HS-5 (cell line): ENCODE data around the gene IL12RB2.

Source experiments
- DNase-seq: peaks from one replicate; pipeline ENCODE4 v3.0.0-alpha.2; 2012; ENCODE audit warnings: low read depth

IL12RB2 gene

DNA sequence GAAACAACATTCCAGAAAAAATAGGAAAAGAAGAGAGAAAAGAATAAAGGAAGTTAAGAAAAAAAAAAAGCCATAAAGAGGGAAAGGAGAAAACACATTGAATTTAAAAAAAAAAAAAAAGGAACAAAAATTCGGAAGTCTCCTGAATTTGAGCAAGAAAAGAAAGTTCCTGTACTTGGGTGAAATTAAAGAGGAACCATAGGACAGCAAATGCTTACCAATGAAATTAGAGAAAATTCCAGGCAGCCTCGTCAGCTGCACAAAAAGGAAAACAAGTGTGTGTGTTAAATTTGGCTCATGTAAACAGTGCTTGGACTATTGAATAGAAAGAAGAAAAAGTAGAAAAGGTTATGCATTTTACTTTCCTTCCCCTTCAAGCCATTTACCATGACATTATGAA, 4.9 kb downstream of the IL12RB2 start:
- no peak for DNase-seq

DNA sequence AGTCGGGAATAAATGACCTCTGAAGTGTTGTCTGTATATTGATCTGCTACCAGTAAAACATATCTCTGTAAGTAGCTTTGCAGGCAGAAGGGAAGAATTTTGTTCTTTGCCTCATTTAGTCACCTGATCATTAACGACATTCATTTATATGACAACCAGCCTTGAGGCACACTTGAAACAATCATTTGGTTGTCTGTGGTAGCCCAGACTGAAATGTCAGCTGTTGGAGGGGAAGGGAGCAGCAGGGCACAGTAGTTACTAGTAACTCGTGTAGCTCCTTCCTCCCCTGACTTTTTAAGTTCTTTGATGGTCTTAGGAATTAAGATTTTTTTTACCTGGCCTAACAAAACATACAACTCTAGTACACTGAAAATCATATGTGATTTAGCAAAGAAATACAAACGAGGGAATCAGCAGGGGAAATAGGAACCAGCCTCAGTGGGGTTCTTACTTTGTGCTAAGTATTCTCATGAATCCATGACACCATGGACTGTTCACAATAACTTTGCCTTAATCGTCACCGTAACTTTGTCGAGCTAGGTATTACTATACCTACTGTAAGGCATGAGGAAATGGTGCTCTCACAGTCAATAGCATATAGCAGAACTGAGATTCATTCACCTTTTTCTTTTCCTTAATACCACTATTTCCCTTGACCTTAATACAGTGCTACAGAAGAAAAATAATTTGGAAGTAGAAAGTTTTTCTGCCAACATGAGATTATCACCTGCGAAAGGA, 6.4 kb downstream of the IL12RB2 start:
- DNase-seq = no peak

DNA sequence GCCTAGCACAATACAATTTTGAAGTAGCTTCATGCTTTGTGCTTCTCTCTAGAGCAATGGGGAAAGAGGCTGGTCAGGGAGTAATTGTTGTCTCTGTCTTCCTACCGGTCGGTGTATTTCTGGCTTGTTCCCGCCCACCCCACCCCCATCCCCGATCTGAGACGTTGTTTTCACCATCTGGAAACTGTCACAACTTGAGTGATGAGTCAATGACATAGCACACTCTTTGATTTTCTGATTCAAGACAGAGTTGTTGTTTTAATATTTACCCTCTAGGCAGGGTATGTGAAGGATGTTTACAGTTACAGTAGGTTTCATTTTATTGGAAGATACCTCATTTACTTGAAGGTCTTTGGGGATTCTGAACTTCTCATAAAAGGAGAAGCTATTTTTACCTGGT, 7.0 kb downstream of the IL12RB2 start:
- DNase-seq = no peak

DNA sequence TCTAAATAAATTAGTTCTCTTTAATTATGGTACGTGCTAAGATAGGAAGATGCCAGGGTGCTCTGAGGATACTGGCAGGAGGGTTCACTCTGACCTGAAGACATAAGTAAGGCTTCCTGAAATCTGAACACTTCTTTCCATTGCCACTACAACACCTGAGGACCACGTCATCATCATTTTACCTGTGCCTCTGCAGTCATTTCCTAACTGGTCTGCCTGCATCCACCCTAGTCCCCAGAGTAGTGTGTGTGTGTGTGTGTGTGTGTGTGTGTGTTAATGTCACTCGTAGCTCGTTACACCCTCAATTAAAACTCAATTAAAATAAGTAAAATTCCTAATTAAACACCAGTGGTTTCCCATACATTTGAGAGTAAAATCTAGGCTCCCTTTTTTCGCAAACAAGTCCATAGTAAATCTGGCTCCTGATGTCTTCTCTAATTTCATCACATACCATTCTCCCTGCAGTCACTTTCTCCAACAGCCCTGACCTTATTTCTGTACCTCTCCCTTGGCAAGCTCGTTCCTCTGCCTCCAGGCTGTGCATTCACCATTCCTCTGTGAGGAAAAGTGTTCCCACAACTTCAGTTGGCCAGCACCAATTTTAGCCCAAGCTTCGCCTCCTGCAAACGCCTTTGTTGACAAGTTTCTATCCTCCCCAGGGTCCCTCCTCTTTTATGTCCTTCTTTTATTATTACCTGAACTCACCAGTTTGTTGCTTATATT, 8.7 kb downstream of the IL12RB2 start:
- DNase-seq = no peak

DNA sequence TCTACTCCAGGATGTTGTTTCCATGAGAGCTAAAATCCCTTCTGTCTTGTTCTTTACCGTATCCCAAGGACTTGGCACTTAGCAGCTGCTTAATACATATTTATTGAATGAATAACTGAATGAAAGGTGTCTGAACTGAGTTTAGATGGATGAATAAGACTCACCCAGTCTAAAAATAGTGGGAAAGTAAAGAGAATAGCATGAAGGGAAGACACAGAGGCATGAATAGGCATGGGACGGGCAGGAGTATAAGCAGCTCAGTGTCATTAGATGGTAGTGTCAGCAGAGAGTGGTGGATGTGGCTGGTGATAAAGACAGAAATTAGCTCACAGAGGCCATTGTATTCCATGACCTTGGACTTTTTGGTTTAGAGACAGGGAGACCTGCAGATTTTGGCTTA, 9.2 kb downstream of the IL12RB2 start:
- no peak for DNase-seq

DNA sequence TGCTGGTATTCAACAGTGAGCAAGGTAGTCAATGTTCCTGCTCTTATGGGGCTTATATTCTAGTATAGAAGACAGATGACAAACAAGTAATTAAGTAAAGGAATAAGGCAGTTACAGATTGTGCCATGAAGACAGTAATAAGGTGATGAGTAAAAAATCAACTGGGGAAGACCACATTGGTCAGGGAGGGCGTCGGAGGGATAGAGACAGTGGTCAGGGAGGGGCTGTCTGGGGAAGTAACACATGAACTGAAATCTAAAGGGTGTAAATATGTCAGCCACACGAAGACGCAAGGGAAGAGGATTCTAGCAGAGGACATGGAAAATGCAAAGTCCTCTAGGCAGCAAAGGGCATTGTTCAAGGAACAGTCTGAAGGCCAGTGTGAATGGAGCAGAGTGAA, 10.1 kb downstream of the IL12RB2 start:
- no peak for DNase-seq

DNA sequence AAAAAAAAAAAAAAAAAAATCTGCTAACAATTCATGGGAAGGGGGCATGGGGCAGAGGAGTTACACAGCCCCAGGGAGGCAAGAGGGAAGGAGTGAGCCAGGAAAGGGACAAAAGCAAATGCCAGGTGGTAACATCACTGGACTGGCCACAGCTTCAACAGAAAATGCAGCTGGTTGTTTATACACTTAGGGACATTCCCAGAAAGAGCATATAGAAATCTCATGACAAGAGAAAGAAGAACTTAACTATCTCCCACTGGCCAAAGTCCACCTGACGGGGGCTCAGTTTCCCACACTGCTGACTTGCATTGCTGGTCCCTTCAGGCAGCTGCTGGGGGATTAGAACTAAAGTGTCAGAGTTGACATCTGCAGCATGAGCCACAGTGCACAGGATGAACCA, 14.8 kb downstream of the IL12RB2 start:
- no peak for DNase-seq

DNA sequence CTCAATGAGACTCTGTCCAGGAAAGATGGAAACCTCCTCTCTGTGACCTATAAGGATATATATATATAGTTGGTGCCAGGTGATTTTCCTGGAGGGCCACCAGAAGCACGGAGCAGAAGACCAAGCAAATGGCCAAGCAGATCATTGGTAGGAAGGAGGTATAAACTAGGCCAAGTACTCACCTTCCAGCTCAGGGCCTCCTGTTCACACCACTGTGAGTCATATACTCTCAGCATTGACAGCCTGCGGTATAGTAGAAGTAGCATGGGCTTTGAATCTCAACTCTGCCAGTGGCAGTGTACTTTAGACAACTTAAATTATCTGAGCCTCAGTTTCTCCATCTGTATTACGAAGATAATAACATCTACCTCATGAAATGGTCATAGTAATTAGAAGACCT, 15.4 kb downstream of the IL12RB2 start:
- no peak for DNase-seq

DNA sequence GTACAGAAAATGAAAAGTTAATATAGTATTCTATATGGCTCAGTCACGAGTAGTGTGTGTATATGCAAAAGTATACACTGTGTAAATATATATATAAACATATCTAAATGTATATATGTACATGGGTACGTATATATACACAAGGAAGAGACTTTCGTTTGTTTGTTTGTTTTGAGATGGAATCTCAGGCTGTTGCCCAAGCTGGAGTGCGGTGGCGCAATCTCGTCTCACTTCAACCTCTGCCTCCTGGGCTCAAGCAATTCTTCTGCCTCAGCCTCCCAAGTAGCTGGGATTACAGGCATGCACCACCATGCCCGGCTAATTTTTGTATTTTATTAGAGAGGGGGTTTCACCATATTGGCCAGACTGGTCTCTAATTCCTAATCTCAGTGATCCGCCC, 16.4 kb downstream of the IL12RB2 start:
- no peak for DNase-seq

DNA sequence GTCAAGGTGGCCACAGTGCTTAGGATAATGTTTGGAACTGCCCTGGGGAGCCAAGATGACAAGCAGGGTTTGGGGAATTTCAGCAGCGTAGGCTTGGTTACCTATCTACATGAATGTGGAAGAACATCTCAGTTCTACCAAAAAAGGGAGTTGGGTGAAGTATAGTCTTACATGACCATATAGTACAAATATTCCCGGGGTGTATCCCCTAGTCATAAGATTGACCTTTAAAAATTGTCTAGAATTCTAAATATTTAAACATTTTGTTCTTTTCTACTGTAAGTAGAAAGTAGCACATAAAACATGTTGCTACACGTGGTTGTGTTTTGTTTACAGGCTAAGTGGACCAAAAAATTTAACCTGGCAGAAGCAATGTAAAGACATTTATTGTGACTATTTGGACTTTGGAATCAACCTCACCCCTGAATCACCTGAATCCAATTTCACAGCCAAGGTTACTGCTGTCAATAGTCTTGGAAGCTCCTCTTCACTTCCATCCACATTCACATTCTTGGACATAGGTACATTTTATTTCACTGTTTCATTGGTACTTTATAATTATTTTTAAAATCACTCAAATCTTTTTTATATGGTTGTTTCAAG, 20.3 kb downstream of the IL12RB2 start:
- DNase-seq = no peak

DNA sequence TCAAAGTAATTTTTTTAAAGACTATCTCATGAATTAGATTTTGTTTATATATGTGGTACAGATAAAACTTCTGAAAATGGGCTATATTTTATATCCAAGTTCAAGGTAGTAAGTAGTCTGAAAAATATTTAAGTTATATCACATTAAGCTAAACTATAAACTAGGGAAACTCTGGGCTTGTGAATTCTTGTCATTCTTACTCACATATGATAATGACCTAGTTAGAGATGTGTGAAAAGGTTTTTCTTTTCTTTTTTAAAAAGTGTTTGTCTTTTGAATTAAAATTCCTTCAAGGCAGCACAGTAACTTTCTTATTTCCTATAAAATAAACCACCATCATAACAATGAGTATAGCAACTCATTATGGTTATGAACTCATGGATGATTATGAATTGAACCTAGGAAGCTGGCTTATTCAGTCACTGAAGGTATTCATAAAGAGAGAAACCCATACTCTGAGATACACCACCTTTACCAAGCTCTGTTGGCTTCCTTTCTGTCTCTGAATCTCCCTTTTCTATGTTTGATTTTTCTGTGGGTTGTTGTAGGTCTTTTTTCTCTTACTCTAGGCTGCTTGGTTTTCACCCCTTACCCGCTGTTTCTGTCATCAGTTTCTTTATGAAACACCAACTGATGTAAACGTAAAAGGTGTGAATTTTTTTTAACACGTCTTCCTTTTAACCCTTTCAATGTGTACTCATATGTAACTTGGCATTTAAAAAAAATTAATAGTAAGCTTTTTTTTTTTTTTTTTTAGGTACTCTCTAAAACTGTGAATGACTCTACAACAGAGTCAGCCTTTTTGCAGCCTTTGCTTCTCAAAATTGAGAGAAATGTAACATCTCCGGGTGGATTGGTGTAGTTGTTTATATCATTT, 25.2 kb downstream of the IL12RB2 start:
- no peak for DNase-seq

DNA sequence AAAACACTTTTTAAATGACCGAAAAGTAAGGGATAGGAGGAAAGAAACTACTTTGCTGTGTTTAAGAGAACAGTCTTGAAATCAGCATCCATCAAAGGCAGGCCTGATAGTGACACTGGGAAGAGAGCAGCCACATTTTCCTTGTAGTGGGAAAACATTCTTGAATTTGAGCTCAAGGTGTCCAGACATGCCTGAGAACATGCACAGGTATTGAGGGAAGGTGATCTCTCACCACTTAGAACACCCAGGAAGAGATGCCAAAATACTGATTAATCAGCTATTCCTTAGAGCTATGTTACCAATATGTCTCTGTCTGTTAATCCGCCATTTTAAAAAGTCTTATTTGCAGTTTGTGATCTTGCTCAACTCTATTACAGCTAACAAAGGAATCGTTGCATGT, 25.9 kb downstream of the IL12RB2 start:
- no peak for DNase-seq

DNA sequence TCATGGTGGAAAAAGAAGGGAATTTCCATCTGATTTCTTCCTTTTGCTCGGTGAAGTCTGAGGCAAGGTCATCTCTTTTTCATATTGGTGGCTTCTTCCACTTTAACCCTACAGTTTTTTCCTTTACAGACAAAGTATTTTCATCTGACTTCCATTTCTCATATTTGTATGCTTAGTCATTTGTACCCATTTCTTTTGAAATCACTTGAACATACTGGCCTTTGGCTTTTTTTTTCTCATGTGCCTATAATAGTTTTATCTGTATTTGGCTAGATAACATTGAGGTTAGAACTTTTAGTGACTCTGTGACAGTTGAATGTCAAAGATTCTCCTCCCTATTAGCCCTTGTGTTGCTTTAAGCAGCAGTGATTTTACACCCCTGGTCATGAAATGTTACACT, 27.7 kb downstream of the IL12RB2 start:
- no peak for DNase-seq

DNA sequence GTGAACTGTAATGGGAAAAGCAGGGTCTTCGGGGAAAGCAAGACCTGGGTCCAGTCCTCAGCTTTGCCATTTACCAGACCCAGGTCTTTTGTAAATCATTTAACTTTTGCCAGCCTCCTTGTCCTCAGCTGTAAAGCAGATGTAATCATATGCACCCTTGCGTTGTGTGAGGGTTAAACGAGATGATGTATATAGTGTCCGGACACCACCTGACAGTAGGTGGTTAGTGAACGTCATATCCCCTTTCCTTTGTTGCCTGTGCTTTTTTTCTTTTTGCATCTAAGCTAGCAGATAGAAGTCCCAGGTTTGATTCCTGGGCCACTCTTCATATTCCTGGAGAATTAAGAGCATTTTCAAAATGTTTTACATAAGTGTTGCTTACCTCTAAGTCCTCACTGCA, 28.5 kb downstream of the IL12RB2 start:
- no peak for DNase-seq

DNA sequence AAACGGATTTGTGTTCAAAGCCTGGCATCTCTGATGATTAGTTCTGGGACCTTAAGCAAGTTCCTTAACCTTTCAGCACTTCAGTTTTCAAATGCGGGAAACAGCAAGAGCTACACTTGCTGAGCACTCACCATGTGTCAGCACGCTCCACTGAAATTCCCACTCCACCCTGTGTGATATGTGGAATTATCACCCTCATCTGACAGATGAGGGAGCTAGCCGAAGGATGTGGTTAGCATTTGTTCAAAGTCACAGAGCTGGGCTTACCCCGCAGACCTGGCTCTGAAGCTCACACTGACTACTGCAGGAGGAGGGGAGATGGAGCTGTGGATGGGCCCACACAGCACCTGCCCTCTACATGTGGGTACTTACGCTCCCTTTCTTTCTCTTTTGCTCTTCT, 29.1 kb downstream of the IL12RB2 start:
- no peak for DNase-seq

DNA sequence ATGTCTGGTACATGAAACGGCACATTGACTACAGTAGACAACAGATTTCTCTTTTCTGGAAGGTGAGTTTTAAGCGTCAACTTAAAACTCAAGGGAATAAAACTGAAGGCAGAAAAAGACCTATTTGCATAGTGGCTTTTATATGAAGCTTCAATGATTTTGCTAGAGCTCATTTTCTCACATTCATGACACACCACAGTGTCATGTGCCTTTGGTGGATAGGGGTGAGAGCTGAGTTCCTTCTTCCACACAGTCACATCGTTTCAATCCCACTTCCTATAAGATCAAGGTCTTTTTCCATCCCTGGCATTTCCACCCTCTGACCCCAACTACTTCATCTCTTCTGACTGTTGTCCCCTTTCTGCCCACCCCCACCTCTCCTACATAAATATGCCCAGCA, 31.0 kb downstream of the IL12RB2 start:
- no peak for DNase-seq

DNA sequence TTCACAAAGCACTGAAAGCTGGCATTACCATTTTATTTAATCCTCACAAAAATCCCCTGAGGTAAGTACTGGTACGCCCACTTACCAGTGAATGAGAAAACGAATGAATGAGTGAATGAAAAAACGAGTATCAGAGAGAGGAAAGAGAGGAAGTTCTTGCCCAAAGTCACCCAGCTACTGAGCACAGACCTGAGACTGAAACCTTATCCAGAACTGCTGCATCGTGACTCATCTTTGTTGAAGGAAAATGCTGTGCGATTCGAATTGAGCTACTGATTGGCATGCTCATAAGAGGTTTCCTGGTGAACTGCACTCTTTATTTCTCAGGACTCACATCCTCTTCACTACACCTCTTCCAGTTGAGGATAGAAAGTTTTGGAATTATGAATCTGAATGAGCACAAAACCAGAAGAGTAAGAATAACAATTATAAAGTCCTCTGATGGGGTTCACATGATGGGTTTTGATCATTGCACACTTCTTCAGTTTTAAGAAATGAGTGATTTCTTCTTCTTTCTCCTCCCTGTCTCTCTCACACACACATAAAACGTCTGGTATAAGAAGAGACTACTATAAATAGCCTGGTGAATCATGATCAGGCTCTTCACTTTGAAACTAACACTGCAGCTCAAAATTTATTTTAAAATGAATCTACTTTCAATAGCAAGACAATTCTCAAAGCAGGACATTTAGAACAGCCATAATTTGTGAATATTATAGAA, 32.1 kb downstream of the IL12RB2 start:
- peak; percentile 19 for DNase-seq

DNA sequence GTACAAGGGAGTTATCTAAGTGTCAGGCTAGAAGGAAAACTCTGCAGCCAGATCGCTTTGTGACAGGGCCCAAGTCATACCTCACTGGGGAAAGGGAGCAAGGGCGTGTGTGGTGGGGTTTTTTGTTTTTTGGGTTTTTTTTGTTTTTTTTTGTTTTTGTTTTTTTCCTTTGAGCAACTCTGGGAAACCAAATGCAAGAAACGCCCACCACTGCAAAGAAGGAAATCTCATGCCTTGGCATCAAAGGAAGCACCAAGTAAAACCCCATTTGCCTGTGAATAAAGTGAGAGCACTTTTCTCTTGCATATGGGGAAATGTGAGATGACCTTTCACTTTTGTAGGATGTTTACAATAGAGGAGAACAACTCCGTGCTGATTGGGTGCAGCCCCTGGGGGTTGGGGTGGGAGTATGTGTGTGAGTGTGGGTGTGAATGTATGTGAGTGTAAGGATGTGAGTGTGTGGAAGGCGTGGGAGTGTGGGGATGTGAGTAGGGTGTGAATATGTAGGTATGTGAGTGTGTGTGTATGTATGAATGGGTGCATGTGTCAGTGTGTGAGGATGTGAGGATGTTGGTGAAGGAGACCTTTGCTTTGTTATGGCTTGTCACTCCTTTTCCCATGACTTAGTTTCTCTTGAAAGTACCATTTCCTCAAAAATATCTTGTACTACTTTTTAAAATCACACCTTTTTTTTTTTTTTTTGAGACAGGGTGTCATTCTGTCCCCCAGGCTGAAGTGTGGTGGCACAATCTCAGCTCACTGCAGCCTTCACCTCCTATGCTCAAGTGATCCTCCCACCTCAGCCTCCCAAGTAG, 34.6 kb downstream of the IL12RB2 start:
- DNase-seq = no peak

DNA sequence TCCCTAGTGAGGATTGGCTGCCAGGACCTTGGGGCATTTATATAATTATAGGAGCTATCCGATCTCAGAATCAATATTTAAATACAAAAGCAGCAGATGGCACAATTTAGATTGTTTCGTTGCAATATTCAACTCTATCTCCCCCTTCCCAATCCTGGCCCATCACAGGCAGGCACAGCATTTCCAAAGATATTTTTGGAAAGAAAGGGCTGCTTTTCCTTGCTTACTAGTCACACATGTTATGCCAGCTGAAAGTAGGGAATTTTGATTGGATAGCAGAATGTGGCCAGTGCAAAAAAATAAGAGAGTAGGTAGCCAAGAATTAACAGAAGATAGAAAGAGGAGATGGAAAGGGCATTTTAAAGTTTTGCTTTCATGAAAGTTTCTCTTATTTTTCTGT, 37.9 kb downstream of the IL12RB2 start:
- DNase-seq = no peak

DNA sequence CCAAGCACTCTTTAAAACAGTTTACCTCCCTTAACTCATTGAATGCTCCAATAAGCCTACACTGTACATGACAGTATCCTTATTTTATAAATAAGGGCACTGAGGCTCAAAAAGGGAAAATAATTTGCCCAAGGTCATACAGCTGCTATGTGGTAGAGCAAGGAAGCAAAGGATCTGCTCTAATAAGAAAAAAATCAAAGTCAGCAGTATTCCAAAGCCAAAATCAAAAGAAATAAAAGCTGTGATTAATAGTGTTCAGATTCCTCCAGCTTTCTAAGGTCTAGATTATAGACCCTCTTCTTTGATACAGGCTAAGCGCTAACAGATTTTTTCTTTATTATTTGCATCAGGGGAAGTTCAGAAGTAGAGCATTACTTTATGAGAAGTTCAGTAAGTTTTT, 39.3 kb downstream of the IL12RB2 start:
- DNase-seq = no peak
